Fibroblast of skin of abdomen (primary cell): ENCODE data around the gene COL4A5. TPM values are rescaled to one million over a fixed set of nuclear protein-coding genes. Genes with fewer than 3 reads are reported as not detected.
A peak's percentile ranks its signal among the peaks of the same experiment; 100 is the strongest.
"Not testable (repeated sequence)": the region's sequence is repeated elsewhere in the genome, so short reads cannot be mapped to it uniquely, and the experiment has no call there.

Source experiments
- DNase-seq: peaks from one replicate; pipeline ENCODE4 v3.0.0-alpha.2; 2013
- polyA plus RNA-seq, 2 experiments: library from polyadenylated mRNA; unstranded; fragments of 120-200 nt; gene quantifications; one replicate each; pipeline ENCODE4 v1.2.1, GENCODE V29; 2013; ENCODE audit not compliant: insufficient read length in 2 of 2

COL4A5 gene
- polyA plus RNA-seq (2013, experiment 1 of 2; ENCODE audit: insufficient read length), result 12.2 TPM
- polyA plus RNA-seq (2013, experiment 2 of 2; ENCODE audit: insufficient read length), result 13.0 TPM

GRCh38 chrX:108439426-108439942 is at the start of gene COL4A5:
Gene COL4A5 (plus strand): TSS chrX:108439838. CDS start chrX:108440126, 288 bp downstream.
- DNase-seq, result peak; percentile 85

- DNase-seq, result not testable (repeated sequence)
These were observed 48.5 kb upstream of the COL4A5 start for GRCh38 chrX:108390976-108391717.

- peak; percentile 0 for DNase-seq
These were observed 43.3 kb upstream of the COL4A5 start for GRCh38 chrX:108396188-108396891.

- no peak for DNase-seq
These were observed 42.7 kb upstream of the COL4A5 start for GRCh38 chrX:108396986-108397385.

GRCh38 chrX:108397627-108398391 is 41.8 kb upstream of the COL4A5 start:
- DNase-seq, result peak; percentile 0

DNA sequence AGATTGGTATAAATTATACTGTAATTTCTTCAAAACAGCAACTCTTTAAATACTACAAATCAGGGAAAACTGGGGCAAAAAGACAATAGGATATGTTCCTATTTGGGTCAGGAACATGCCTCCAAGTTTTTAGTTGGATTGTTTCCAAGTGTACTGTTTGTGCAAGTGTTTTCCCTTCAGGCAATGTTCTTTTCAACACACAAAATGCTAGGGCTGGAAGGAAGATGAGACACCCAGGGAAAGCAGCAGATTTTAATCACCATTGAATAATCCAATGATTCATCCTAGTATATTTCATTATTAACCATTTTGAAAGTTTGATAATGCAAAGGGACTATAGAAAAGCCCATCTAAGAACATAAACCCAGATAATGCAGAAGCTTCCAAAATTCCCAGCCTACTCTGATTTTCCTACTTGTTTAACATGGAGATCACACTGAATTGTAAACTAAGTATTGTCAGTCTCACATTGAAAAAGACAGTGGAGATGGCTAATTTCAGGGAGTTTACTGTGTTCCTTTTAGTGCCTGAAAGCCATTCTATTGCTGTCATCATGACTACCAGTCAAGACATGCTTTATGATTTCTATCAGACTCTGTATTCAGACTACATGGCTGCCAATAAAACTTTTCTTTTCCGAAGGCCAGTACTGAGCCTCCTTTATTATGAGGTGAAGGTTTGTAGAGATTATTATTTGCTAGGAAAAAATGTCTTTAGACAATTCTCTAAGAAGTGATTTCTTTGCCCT is 40.0 kb upstream of the COL4A5 start:
- peak; percentile 2 for DNase-seq

- no peak for DNase-seq
These were observed 26.9 kb upstream of the COL4A5 start for GRCh38 chrX:108412783-108413182.

GRCh38 chrX:108415146-108415545 is 24.5 kb upstream of the COL4A5 start:
- DNase-seq, result no peak

DNA sequence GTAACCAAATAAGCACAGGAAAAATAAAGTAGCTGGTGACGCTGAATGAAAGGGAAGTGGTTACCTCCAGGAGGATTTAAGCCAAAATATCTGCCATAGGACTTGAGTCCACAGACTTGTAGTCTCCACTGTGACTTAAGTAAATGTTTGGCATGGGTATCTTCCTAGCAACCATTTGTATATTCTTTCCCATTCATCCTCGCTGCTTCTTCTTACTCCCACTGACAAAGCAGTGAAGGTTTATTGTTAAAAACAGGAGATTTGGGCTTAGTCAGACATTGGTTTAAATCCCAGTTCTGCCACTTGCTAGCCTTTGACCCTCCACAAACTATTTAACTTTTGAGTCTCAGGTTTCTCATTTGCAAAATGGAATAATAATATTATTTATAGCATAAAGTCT is 23.7 kb upstream of the COL4A5 start:
- no peak for DNase-seq

DNA sequence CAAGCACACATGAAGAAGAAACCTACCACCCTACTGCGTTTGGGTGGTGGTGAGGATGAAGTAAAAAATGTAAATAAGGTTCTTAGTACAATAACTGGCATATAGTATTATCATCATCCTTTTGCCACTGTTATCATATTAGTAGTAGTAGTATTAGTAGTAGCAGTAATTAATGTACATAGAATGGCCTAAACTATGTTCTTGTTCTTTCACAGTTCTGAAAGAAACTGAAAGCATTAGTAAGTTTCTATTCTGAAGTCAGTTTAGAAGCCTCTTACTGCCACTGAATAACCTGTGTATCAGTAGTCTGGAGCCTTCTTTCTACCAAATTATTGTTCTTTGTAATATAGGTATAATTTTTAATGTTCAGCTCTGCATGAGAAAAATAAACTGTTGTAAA is 22.4 kb upstream of the COL4A5 start:
- DNase-seq, result no peak

GRCh38 chrX:108419401-108419800 is 20.2 kb upstream of the COL4A5 start:
- DNase-seq, result no peak

- no peak for DNase-seq
These were observed 19.2 kb upstream of the COL4A5 start for GRCh38 chrX:108420481-108420880.

DNA sequence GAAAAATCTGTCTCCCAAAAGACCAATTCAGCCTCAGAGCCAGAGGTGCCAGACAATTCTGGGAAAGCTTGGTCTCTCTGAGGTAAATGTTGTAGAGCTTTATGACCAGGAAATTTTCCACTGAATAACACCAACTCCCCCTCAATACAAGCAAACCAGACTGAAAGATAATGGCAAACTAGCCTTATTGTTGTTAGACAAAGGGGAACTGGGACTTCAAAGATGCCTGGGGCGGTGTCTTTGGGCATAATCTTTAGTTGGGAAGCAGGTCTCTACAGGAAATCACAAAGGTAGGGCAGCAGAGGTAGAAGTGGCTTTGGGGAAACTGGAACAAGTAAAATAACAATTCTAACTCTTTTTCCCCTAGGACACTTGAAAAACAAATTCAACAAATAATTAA is 13.4 kb upstream of the COL4A5 start:
- no peak for DNase-seq

DNA sequence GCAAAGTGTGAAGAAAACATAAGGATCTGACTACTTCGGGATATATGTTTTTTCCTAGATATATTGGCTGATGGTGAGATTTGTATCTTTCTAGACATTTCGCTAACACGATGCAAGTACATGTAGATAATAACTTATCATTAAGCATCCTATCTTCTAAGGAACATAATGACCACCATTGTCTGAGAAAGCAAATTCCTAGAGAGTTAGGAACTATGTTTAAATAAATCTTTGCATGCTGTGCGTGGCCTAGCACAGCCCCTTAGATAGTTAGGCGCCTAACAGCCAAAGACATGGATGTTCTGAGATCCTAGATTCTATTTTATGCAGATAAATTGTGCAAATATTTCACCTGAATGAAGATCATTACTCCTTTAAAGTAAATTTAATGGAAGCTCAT is 4.4 kb upstream of the COL4A5 start:
- no peak for DNase-seq

GRCh38 chrX:108437349-108438109 is 2.1 kb upstream of the COL4A5 start:
- DNase-seq, result no peak

- DNase-seq, result no peak
These were observed 1.5 kb upstream of the COL4A5 start, which contains the start of gene COL4A6 for GRCh38 chrX:108438110-108438623. Gene COL4A6 (minus strand): TSS chrX:108438422. CDS start chrX:108438196, 226 bp downstream.

- peak; percentile 23 for DNase-seq
These were observed 491 bp downstream of the COL4A5 start for GRCh38 chrX:108439961-108440696.

- DNase-seq, result no peak
These were observed 3.3 kb downstream of the COL4A5 start for GRCh38 chrX:108442901-108443464.

DNA sequence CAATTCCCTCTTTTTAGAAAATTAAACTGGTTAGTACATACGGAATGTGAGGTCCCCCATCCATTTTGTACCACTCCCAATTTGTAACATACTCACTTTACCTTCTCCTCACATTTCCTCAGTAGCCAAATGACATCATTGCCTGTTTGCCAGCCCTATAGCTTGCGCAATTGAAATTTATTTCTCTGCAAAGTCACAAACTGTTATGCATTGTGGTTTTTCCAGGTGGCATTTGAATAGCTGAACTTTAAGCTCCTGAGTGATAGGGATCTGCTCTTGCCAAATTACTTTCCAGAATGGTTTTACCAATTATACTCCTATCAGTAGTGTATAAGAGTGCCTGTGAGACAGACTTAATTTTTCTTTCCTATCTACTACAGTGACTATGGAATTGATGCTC is 7.7 kb downstream of the COL4A5 start:
- peak; percentile 8 for DNase-seq

GRCh38 chrX:108453841-108454240 is 14.2 kb downstream of the COL4A5 start:
- DNase-seq, result no peak
